ENCODE data around the gene PGGT1B.

Gene PGGT1B

DNA sequence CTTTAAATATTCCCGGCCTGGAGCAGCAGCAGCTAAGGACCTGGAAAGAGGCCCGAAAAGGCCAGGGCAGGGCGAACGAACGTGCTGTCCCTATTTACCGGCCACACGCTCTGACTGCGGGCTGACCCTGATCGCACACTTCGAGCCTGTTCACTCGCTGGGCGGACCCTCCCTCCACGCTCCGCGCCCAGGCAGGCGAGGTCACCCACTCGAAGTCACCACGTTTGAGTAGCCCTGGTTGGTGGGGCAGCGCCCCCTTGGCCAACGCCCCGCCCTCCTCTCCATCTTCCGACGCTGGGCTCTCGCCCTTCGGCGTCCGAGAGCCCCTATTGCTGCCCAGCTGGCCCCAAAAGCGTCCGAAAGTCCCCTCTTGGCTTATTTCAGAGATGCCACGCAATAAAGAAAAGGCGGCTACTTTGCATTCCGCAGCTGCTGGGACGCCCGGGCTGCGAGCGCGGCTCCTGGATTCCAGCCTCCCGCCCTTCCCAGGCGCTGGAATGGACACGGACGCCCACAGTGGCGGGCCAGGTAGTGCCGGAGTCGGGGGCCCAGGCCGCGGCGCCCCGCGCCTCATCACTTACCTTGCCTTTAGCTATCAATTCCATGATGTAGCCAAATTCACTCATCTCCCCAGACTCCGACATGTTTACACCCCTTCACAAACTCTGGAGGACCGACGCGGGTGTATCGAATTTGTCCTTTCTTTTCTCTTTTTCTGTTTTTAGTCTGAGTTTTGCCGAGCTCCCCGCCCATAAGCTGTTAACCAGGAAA is 83.1 kb downstream of the PGGT1B start:
- DNase-seq, result no peak

DNA sequence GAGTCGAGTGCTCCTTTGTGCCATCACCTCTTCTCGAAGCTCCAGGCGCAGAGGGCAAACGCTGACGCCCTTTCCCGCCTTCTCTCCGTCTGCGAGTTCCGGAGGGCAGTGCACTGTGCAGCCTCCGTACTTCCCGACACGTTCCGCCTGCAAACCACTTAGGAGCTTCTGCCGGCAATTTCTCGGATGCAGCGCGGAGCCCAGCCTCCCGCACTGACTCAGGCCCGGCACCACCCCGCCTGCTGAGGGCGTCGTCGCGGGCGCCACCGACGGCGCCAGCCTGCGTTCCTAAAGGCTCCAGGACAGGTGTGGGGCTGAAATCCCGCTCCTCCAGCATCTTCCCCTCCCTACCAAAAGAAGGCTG is 83.7 kb downstream of the PGGT1B start:
- no peak for DNase-seq

DNA sequence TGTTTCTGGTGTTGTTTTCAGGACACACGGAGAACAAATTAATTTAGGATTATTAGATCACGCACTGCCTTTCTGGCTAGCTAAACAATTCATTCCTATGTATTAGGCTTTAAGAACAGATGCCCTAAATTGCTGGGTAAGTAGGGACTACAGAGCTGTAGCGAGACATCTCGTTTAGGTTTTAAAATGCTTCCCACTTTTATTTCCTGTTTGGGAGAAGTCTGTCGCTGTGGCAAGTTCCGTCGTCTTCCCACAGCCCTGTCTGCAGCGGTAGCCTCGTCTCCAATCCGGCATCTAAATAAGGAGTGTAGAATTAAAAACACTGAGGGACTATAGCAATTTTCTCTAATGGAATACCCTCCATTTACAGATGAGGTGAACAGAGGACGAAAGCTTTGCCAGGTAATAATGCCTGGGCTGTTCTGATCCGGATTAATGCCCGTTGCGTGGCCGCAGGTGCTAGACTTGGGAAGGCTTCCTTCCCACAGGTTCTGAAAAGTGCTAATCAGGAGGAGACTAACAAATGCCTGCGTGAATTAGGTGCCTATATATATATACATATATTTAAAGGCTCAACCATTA is 91.7 kb downstream of the PGGT1B start:
- no peak for DNase-seq

DNA sequence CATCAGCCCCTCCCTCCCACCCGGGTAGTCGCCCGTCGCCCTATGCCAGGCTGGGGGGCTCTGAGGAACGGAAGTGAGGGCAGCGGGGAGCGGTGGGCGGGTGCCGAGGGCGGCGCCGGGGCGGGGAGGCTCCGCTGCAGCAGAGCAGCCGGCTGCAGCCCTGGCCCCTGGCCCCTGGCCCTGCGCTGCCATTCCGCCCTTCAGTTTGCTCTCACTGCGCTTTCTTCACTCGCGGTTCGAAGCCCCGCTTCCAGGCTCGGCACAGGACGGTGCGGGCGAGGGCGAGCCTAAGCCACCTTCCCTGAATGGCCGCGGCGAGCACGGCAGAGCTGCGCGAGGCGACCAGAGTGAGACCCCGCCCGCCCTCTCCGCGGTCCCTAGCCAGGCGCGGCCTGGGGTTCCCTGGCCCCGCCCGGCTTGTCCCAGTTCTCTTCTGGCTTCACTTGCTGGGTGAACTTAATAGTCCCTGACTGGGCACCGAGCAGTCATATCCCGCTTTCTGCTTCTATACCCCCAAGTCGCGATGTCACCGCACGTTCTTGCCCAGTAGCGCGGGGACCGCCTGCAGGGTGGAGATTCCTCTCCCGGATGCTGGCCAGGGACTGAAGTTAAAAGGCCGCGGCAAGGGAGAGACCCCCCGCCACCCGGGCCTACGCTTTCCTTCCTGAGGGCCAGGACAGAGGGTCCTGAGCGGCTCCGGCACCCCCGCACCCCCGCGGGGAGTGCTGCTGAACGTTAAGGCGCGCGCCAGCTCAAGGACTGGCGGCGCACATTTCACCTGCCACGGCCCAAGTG is 92.3 kb downstream of the PGGT1B start:
- DNase-seq, result no peak

DNA sequence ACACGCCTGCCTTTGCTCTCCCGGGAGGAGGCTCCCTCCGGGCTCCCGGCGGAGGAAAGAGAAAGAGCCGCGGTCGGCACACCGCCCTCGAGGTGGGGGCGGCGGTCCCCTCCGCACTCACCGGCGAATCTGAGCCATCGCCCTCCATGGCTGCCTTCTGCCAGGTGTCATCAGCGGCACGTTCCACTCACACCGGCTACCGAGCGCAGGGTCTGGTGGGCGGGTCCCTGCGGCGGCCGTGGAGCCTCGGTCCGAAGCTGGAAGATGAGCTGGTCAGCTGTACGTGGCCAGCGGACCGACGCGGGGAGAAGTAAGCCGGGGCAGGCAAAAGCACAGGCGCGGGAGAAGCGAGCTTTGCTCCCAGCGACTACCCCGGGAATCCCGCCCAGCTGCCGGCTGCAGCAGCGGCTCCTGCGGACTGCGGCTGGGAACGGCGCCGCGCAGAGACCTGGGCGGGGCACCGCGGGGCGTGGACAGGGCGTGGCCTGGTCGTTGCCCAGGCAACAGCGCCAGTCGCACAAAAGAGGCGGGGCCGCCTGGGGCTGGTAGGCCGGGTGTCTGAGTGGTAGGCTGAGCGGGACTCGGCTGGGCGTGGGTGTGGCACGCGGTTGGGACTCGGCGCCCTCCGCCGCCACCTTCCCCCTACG is 93.1 kb downstream of the PGGT1B start, which contains the start of gene TRIM36:
Gene TRIM36, minus strand, starts transcription at position 422 of the 647 bp plus-strand sequence. Its CDS starts 274 bp downstream, at position 148.
- DNase-seq, result peak; percentile 64

DNA sequence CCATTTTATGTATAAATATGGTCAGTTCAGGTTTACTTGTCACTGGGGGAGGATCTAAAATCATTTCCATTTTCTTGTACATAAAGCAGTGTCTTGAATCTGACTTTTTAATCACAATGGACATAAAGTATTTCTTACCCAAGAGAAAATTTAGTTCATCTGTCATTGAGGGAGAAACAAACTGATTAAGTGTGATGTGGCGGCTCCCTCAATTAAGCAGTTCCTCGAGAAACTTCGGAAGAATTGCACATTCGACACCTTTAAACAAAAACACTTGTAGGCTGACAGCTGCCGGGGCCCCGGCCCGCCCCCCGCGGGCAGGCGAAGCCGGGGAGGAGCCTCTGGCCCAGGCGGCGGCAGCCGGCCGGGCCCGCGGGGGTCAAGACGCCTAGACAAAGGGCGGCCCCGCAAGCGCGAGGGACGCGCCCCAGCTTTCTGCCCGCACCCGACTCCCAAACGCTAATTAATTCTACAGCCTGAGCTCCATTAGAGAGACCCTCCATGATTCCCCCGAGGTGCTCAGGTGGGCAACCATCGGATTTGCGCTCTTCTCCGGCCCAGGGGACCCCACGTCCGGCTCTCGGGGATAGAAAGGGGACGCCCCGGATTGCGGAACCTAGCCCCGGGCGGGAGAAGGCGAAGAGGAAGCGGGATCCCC is 93.7 kb downstream of the PGGT1B start:
- DNase-seq, result no peak

DNA sequence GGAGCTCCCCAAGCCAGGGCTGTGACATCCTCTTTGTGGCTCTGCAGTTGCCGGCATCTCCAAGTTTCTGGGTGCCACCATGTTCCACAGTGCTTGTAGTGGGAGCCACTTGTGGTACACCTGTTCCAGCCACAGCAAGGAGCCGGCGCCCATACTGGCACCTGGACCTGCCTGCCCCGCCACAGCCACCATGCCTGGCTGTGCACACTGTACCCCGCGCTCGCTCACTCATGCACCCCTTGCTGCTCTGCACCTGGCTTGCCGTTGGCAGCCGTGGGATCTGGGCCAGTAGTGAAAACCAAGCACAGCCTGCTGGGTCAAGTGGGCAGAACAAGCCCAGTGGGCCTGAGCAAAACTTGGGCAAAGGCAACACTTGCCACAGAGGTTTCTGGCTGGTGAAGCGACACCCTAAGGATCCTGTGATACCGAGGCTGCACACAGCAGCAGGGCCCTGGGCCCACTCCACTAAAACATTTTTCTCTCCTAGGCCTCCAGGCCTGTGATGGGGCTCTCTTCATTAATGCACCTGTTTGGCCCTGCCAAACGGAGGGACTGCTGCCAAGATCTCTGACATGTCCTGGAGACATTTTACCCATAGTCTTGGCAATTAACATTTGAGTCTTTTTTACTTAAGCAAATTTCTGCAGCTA is 95.8 kb downstream of the PGGT1B start:
- DNase-seq, result no peak

DNA sequence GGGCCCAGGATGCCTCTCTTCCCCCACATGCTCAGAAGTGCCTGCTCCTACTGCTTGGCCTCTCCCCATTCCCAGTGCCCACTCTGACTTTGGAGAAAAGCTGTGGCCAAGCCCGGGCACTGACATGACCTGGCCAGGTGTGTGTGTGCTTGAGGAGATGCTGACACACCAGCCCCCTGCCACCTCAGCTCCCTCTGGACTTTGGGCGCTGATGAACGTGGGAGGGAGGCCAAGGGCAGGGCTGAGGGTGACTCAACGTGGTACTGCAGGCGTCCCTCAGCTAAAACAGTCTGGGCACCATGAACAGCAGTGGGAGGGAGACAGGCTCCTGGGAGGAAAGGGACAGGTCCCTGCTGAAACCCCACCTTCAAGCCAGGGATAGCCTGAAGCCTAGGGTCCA is 96.9 kb downstream of the PGGT1B start:
- DNase-seq, result no peak

DNA sequence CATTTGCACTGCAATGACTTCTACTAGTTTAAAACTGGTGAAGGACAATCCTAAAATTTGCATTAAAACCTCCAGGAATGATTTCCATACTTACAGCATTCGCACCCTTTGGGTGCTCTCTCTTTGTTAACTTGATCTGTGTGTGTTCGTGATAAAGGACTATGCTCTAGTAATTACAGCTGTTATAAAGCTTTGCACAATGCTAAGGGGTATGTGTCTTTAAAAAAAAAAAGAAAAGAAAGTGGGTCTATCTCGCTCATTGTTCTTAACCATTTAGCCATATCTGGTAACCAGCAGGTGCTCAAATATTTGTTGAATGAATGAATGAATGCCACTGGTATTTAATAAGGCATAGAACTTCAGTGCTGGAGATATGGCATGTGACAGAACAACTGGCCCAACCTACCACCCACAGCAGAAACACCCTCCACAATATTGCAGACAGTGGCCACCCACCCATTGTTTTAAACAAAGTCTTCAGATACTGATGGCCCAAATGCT is 101.7 kb downstream of the PGGT1B start:
- DNase-seq, result no peak
